AG04450 (cell line): ENCODE results near the gene IL13. TPM values are rescaled to one million over a fixed set of nuclear protein-coding genes. Genes with fewer than 3 reads are reported as not detected.

Source experiments
- CTCF ChIA-PET: fragments of 300-600, 350-600 bp; formaldehyde crosslinking; extraction: SDS; loops from one replicate; lab custom pipeline; 2022; ENCODE audit warnings: antibody characterized with exemption, inconsistent platforms; lab: Charles Lee
- POLR2A ChIA-PET: fragments of 350-600 bp; formaldehyde crosslinking; extraction: SDS; loops from one replicate; lab custom pipeline; 2021; ENCODE audit warnings: antibody characterized with exemption, inconsistent platforms; lab: Yijun Ruan, JAX
- DNase-seq: peaks from one replicate; pipeline ENCODE4 v3.0.0-alpha.2; 2011; ENCODE audit warnings: low read depth, low spot score
- H3K27ac ChIP-seq: one replicate; pipeline ENCODE4 v1.5.1; 2012; ENCODE audit warnings: low read depth, low read length, control low read depth
- H3K27me3 ChIP-seq: one replicate; pipeline ENCODE4 v1.6.0; 2012; ENCODE audit warnings: low read length; ENCODE audit not compliant: control insufficient read depth, insufficient read depth
- H3K4me3 ChIP-seq: 2 replicates; pipeline ENCODE4 v1.5.1; 2011; ENCODE audit warnings: mild to moderate bottlenecking, low read depth, low read length, control low read depth
- H3K9me3 ChIP-seq: 2 replicates; pipeline ENCODE4 v1.5.1; 2012; ENCODE audit warnings: low read length; ENCODE audit not compliant: control insufficient read depth, insufficient read depth
- polyA plus RNA-seq: library from polyadenylated mRNA; depleted of rRNA; stranded (reverse); fragments of >200 nt; gene quantifications from 2 replicates; pipeline ENCODE4 v1.2.3, GENCODE V29; 2011
- TF ChIP-seq, protein P1 (sequence below): IDR thresholded peaks from 2 replicates; pipeline ENCODE4 v1.5.1; 2011; ENCODE audit warnings: low read depth, low read length, control low read depth, inconsistent platforms

IL13 gene
- polyA plus RNA-seq, 1 experiment = not detected

DNA sequence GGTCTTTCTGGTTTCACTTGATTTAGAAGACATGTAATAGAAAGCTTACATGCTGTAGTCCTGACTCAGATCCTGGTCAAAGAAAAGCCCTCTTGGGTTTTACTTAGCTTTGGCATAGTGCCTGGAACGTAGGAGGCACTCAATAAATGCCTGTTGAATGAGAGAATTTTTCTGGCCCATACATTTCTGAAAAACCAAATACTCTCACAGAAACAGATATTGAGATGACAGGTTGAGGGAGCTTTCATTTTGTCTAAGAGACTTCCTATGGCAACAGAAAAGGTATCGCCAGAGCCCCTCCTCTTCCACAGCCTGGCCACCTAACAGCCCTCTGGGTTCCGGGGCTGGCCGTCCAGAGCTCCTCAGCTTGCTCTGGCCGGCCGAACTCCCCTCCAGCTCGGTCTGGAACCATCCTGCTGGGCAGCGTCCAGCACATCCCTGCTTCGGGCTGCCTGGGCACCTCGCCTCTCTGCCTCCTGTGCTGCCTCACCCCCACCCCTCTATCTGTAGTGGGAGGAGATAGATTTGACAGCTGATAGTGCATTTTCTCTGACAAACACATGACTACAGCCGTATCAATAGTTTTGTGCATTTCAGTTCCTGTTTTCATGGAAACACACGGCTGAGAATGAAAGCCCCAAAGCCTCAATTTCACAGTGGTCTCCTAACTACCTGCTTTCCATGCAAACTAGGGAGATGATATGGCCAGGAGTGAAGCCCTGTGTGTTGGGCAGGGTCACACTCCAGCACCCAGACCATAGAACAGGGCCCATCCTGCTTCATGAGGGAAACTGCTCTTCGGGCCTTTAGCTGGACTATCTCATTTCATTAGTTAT lies 16.9 kb downstream of the IL13 start:
- no peak overlapping the region for H3K4me3 ChIP-seq
- POLR2A ChIA-PET = interaction anchor here (0.6 to 1.1 kb wide), 2 partner anchors 165 to 639 kb away, joined by 3 to 4 read pairs; no protein-coding TSS in a partner anchor
- TF ChIP-seq, protein P1, sequence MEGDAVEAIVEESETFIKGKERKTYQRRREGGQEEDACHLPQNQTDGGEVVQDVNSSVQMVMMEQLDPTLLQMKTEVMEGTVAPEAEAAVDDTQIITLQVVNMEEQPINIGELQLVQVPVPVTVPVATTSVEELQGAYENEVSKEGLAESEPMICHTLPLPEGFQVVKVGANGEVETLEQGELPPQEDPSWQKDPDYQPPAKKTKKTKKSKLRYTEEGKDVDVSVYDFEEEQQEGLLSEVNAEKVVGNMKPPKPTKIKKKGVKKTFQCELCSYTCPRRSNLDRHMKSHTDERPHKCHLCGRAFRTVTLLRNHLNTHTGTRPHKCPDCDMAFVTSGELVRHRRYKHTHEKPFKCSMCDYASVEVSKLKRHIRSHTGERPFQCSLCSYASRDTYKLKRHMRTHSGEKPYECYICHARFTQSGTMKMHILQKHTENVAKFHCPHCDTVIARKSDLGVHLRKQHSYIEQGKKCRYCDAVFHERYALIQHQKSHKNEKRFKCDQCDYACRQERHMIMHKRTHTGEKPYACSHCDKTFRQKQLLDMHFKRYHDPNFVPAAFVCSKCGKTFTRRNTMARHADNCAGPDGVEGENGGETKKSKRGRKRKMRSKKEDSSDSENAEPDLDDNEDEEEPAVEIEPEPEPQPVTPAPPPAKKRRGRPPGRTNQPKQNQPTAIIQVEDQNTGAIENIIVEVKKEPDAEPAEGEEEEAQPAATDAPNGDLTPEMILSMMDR = no peak
- peak overlapping the region; percentile 95 for H3K27ac ChIP-seq
- DNase-seq = peak; percentile 91
- H3K9me3 ChIP-seq = peaks cover 3% of the 10 kb centered on the region; the same call in 1 of the 2 replicates
- H3K27me3 ChIP-seq = no peaks in the 10 kb centered on the region
- CTCF ChIA-PET = interaction anchor here (0.7 to 1.6 kb wide), 2 partner anchors 42 to 145 kb away, joined by 3 to 5 read pairs; no protein-coding TSS in a partner anchor

DNA sequence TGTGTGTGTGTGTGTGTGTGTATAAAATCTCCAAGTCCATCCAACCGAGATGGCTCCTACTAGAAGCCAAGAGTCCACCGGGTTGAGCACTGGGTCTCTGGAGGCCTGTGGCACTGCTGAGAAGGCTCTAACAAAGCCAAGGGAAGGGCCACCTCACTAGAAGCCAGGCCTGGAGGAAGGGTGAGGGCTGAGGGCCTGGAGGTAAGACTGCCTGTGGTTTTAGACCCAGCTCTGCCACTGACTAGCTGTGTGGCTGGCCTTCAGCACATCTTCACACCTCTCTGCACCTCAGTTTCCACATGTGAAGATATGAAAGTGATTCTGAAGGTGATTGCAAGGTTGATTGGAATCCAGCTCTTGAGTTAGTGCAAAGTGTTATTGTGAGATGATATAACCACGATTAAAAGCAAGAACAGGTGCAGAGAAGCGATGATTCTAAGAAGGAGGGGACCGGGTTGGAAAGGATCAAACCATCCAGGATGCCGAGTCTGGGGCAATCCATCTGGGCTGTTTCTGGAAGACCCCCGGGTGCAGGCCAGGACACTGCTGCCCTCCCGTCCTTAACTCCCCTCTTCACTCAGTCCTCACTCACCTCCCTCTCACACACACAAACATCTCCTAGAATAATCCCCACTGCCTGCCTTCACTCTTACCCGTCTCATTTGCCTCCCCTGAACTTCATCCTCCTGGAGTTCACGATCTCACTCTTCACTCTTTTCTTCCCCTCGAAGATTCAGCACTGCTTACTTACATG lies 18.1 kb downstream of the IL13 start:
- H3K9me3 ChIP-seq = peaks cover 3% of the 10 kb centered on the region; the same call in 1 of the 2 replicates
- TF ChIP-seq, protein P1 = no peak
- H3K4me3 ChIP-seq = no peak overlapping the region
- ChIA-PET CTCF (interaction anchor here (1.3 to 1.5 kb wide), 3 partner anchors 12 to 290 kb away, joined by 3 to 8 read pairs (median 3); no protein-coding TSS in a partner anchor), POLR2A (no interaction called here)
- no peak for DNase-seq
- H3K27me3 ChIP-seq = no peaks in the 10 kb centered on the region
- H3K27ac ChIP-seq = peak overlapping the region; percentile 31

DNA sequence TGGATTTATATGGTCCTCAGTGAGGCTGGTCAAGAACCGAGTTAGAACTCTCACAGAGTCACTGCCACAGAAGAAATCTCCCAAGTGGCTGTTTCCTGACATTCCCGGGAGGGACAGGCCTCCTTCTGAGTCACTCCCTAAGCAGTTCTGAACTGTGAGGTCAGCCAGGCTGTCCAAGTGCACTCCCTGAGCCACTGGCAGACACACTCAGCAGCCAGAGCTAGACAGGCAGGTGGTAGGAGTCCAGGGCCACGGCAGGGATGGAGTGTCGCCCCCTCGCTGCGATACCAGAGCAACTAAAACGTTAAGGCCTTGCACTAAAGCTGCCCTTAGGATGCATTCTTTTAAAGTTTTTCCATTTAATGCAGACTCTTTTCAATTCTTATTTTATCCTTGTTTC lies 19.2 kb downstream of the IL13 start:
- TF ChIP-seq, protein P1 = peak; percentile 45
- POLR2A ChIA-PET = interaction anchor here (0.6 kb wide), 2 partner anchors 11 to 1012 kb away, joined by 3 to 5 read pairs; no protein-coding TSS in a partner anchor
- H3K9me3 ChIP-seq = peaks cover 3% of the 10 kb centered on the region; the same call in 1 of the 2 replicates
- no peaks in the 10 kb centered on the region for H3K27me3 ChIP-seq
- H3K27ac ChIP-seq = peak overlapping the region; percentile 61
- H3K4me3 ChIP-seq = no peak overlapping the region
- CTCF ChIA-PET = interaction anchor here (0.8 to 1.5 kb wide), 5 partner anchors 13 to 291 kb away, joined by 3 to 8 read pairs (median 3); partner anchors contain the start of gene KIF3A
- DNase-seq = peak; percentile 45

DNA sequence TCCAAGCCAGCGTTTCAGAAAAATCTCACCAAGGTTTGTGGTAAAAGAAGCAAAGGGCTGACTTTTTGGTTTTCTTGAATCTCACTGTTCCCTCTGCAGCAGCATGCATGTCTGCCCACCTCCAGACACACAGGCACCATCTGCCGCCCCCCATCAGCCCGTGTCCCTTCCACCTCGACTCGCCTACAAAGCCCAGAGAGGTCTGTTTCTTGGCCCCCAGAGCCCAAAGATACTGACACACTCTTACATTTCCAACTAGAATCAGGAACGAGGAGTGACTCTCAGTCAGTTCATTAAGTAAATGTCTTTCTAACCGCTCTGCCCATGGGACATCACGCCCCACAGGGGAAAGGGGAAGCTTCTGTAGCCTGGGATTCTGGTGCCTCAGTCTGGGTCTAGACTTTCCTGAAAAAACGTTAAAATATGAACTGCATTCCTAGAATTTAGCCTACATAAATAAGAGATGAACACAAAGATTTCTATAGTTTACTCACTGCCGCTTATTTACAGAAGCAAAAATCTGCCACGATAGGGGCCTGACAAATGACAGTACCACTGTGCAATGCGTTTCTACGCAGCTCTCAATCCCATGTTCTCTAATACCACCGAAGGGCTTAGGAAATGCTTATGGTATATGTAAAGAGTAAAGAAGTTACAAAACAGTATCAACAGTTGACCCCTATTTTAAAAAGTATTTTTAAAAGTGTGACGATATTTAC lies 19.9 kb downstream of the IL13 start:
- no peak for DNase-seq
- Histone ChIP-seq H3K4me3 (no peak overlapping the region), H3K27ac (peak overlapping the region; percentile 34), H3K27me3 (no peaks in the 10 kb centered on the region), H3K9me3 (peaks cover 3% of the 10 kb centered on the region; the same call in 1 of the 2 replicates)
- ChIA-PET POLR2A (interaction anchor here (0.6 kb wide), 1 partner anchor 11 kb away, joined by 3 read pairs; no protein-coding TSS in a partner anchor), CTCF (interaction anchor here (1.1 to 1.5 kb wide), 4 partner anchors 14 to 291 kb away, joined by 3 to 8 read pairs (median 3); partner anchors contain the start of gene KIF3A)
- TF ChIP-seq, protein P1 = no peak
